ENCODE measurements around the gene NRP1. TPM values are rescaled to one million over a fixed set of nuclear protein-coding genes. Genes with fewer than 3 reads are reported as not detected.
A peak's percentile ranks its signal among the peaks of the same experiment; 100 is the strongest.

NRP1 gene
- total RNA-seq, 2 donors from 2014 or later = 12.3 to 26.5 TPM

GRCh38 chr10:33352615-33353014 lies 18.1 kb upstream of the NRP1 start:
- intact Hi-C loops (cut with DNase I, micrococcal nuclease) = no loop called here
- no peak for DNase-seq
- ATAC-seq = no peak

DNA sequence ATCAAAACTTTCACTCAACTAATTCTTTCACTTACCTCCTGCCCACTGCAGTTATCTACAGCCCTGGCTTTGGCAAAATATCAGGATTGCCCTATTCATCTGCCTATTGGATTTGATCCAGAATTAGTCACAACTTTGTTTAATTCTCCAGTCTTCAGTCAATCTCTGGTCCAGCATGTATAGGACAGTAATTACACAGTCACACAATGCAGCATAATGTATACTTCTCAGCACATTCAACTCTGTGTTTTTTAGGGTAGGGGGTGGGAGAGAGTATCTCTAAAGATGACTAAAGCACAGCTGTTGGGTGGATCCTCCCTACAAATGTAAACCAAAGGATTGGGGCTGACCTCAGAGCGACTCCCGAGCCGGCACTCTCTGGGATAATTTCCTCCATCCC lies 17.7 kb upstream of the NRP1 start:
- intact Hi-C loops (cut with DNase I, micrococcal nuclease) = no loop called here
- ATAC-seq (no peak), DNase-seq (no peak)

DNA sequence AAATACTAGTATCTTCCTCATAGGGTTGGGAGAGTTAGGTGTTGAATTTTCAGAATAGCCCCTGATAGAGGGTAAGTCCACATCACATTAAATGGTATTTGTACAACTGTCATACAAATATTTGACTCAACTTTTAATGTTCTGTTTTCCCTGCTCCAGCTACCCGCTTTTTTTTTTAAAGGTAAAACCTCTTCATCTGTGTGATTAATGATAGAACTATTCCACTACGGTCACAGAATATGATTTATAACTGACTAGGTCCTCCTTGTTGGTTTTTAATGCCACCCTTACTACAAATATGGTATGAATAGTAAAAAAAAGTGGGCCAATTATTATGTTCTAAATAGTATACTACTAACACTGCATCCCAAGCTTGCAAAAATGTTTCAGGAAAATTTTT lies 15.6 kb upstream of the NRP1 start:
- ATAC-seq (no peak), DNase-seq (no peak)
- intact Hi-C loops (cut with DNase I, micrococcal nuclease) = no loop called here

DNA sequence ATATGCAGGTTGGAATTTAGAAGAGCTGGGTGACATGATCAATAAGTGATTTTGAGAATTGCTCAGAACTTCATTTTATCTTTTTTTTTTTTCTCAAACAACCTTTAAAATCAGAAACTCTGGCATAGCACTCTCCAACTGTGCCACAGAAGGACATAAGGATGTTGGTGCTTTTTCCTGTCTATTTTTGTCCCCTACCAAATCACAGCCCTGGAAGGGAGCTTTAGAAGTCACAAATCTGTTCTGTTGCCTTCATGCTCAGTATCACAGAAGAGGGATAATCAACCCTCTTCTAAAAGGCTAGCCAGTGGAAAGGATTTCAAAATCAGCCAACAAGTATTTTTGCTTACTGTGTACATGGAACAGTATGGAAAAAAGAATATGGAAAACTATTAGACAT lies 14.8 kb upstream of the NRP1 start:
- DNase-seq (no peak), ATAC-seq (no peak)
- intact Hi-C loops (cut with DNase I, micrococcal nuclease) = no loop called here

DNA sequence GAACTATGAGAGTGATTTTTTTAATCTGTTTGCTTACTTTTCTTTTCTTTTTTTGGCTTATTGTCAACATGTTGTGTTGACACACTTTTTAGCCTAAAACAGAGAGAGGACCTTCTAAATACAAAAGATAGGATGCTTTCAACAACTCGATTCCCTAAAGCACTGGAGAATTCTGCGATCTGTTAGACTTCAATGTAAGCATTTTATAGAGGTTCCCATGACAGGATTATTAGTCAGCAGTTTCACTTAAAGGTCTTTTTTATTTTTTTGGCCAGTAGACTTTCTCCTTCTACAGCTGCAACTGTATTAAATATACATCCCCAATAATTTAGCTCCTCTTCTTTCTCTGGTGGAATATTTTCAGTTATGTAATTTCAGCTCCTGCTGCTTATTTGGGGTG lies 12.7 kb upstream of the NRP1 start:
- intact Hi-C loops (cut with DNase I, micrococcal nuclease) = no loop called here
- no peak for DNase-seq
- ATAC-seq = no peak

- intact Hi-C loops (cut with DNase I, micrococcal nuclease) = no loop called here
- DNase-seq = no peak
- ATAC-seq = no peak
These were observed 10.8 kb upstream of the NRP1 start for GRCh38 chr10:33345236-33345635.

DNA sequence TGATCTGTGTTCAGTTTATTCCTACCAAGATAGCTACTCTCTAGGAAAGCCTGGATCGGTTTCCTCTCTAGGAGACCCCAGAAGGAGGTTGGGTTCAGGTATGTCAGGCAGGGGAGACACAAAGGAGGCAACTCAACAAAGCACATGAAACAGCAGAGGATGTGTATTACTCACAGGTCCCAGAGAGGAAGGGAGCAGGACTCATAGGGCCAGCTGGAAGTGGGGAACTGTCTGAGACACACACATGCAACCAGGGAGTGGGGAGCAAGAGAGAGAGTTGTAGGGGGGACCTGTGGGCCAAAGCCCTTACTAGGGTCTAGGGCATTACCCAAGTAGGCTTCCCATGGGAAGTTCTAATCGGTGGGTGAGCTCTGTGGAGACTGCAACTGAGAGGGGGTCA lies 10.2 kb upstream of the NRP1 start:
- no peak for DNase-seq
- no peak for ATAC-seq
- intact Hi-C loops (cut with DNase I, micrococcal nuclease) = no loop called here

- intact Hi-C loops (cut with DNase I, micrococcal nuclease) = no loop called here
- ATAC-seq = no peak
- DNase-seq = no peak
These were observed 7.2 kb upstream of the NRP1 start for GRCh38 chr10:33341637-33342036.

GRCh38 chr10:33337326-33337957 lies 3.0 kb upstream of the NRP1 start:
- intact Hi-C loops (cut with DNase I, micrococcal nuclease) = loop anchor here in 1 of 2 donors (10.0 kb wide), 1 partner anchor 143 kb away; no protein-coding TSS in a partner anchor
- ATAC-seq (no peak), DNase-seq (no peak)

DNA sequence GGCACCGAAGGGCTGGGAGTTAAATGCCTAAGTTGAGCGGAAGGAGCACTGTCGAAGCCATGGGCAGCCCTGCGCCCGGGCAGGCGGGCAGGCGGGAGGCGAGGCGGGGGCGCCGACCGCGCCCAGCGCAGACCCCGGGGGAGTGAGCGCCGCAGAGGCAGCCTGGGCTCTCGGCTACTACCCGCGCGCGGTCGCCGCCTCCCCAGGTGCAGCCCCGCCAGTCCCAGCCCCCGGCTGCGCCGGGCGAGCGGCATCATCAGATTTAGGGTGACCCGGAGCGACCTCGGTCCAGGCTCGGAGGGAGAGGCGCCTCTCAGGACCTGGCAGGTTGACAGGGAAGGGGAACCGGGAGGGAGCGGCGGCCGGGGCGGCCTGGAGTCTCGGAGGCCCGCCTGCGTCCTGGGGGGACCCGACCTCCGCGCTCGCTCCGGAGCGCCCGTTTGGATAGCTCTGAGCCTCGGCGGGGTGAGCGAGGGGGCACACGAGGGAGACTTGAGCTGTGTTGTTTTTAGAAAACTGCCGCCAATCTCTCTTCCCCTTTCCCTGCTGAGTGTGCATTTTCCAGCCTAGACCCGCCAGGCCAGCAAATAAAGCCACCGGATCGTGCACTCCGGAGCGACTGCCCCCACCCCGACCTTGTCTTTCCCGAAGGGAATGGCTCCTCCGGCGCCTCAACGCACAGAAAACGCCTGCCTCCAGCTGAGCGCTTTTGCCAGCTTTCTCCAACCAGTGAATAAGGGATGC lies 2.3 kb upstream of the NRP1 start:
- intact Hi-C loops (cut with DNase I, micrococcal nuclease) = loop anchor here in 1 of 2 donors (10.0 kb wide), 1 partner anchor 142 kb away; no protein-coding TSS in a partner anchor
- ATAC-seq (peak; percentile 2), DNase-seq (peak; percentile 41 to 47)

GRCh38 chr10:33335801-33336581 lies 1.5 kb upstream of the NRP1 start:
- peak; percentile 66 for ATAC-seq
- intact Hi-C loops (cut with DNase I, micrococcal nuclease) = loop anchor here in 1 of 2 donors (10.0 kb wide), 1 partner anchor 141 kb away; no protein-coding TSS in a partner anchor
- DNase-seq = peak; percentile 62 to 65

DNA sequence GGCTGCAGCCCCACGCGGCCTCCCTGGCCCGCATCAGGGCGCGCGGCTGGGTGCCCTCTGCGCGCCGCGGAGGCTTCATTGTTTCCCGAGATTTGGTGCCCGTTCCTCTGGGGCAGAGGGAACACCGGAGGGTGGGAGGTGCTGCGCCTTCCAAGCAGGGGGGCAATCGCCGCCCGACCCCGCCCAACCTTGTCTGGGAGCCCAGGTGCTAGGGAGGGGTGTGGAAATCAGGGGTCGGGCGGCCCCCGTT lies 1.0 kb upstream of the NRP1 start:
- ATAC-seq (peak; percentile 27), DNase-seq (peak in 1 of 2 donors; percentile 37)
- intact Hi-C loops (cut with DNase I, micrococcal nuclease) = loop anchor here in 1 of 2 donors (10.0 kb wide), 1 partner anchor 141 kb away; no protein-coding TSS in a partner anchor

DNA sequence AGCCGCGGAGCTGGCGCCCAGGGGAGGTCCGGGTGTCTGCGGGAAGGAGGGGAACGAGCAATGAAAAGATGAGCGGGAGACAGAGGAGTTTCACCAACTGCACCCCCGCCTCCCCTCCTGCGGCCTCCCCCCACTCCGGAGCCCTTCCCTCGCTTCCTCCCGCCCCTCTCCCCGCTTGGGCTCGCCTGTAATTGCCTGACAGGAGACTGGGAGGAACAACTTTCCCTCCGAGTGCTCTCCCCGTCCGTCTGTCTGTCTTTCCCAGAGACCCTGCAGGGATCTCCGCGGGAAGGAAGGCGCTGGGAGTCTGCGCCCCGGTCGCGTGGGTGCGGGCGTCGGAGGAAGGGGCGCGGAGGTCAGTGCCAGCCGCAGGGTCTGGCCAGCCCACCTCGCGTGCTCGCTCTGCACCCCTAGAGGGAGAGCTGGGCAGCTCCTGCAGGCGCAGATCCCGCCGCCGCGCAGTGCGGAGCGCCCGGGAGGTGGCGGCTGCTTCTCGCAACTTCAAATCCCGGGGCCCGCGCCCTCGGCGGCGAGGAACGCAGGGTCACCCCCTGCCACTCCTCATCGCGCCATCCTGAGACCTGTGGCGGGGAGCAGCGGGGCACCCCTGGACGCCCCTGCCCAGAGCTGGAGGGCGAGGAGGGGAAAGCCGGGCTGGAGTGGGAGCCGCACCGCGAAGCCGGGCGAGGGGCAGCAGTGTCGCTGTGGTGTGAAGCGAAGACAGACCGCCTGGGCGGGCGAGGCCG lies 511 bp upstream of the NRP1 start:
- DNase-seq (peak; percentile 67 to 73), ATAC-seq (peak; percentile 76)
- intact Hi-C loops (cut with DNase I, micrococcal nuclease) = loop anchor here in 1 of 2 donors (10.0 kb wide), 1 partner anchor 140 kb away; no protein-coding TSS in a partner anchor

GRCh38 chr10:33333260-33334101 lies 986 bp downstream of the NRP1 start:
- intact Hi-C loops (cut with DNase I, micrococcal nuclease) = loop anchor here in 1 of 2 donors (10.0 kb wide), 1 partner anchor 139 kb away; no protein-coding TSS in a partner anchor
- DNase-seq = no peak
- ATAC-seq = no peak

DNA sequence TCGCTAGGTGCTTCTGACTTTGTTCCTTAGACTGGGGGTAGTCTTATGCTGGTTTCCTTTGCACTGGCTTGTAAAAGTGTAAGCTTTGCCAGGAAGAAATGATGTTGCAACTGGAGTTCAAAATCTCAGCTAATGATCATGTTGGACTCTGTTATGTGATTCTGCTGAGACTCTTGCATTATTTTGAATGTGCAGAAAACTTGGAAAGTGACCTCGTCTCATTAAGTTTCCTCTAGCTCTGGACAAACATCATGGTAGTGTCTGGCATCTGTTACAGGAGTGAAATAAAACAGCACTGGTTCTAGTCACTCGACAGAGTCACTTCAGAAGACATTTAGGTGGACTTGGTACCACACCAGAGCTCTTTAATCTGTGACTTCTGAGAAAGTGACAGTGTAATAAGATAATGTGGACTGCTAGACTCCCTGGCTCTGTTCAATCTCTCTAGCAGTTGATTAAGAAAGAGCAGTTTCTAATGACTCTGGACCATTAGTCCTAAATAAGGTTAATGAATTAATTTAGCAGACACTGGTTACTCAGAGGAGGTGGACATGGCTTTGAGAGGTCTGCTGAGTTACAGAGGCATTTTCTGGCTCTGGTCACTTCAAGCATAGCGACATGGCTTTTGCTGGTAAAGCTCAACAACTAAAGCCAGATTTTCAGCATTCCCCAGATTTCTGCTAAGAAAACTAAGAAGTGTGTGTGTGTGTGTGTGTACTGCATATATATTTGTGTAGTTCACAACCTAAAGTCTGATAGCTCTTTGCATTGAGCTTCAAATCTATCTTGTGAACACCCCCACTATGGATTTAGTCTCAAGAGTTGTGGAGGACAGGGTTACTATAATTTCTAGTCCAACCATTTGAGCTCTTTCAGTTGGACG lies 2.0 kb downstream of the NRP1 start:
- DNase-seq (no peak), ATAC-seq (no peak)
- intact Hi-C loops (cut with DNase I, micrococcal nuclease) = loop anchor here in 1 of 2 donors (10.0 kb wide), 1 partner anchor 138 kb away; no protein-coding TSS in a partner anchor

DNA sequence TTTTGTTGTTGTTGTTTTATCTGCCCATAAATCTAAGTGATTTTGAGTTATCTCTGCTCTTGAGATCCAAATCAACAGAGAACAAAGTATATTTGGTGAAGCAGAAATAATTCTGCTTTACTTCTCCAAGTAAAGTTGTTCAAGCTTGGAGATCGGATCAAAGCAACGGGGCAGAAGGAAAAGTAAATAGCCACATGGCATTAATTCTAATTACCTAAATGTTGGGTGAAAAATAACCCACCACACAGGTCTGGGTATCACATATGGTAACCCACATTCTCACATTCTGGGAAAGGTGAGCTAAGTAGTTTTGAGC lies 3.1 kb downstream of the NRP1 start:
- ATAC-seq (no peak), DNase-seq (no peak)
- intact Hi-C loops (cut with DNase I, micrococcal nuclease) = loop anchor here in 1 of 2 donors (10.0 kb wide), 1 partner anchor 137 kb away; no protein-coding TSS in a partner anchor

Measured in left colon (tissue), 2 donors.